Effector memory CD4-positive, alpha-beta T cell (primary cell): ENCODE data around the gene THAP10.
"Not testable (repeated sequence)": the region's sequence is repeated elsewhere in the genome, so short reads cannot be mapped to it uniquely, and the experiment has no call there.

ENCODE experiments used
- DNase-seq, 3 donors: peaks; one replicate each; pipeline ENCODE4 v3.0.0-alpha.2; 2020
- H3K27ac ChIP-seq: 2 replicates; pipeline ENCODE4 v1.7.0; 2013; ENCODE audit warnings: mild to moderate bottlenecking, low read length, moderate library complexity; ENCODE audit not compliant: insufficient read depth, poor library complexity, severe bottlenecking
- H3K27me3 ChIP-seq: replicated peaks from 2 replicates; pipeline ENCODE4 v1.7.0; 2013; ENCODE audit warnings: mild to moderate bottlenecking, low read length; ENCODE audit not compliant: insufficient read depth, control insufficient read depth, poor library complexity, severe bottlenecking
- H3K36me3 ChIP-seq: 2 replicates; pipeline ENCODE4 v1.7.0; 2013; ENCODE audit warnings: mild to moderate bottlenecking, low read length, moderate library complexity; ENCODE audit not compliant: control insufficient read depth, insufficient read depth
- H3K4me1 ChIP-seq: 2 replicates; pipeline ENCODE4 v1.7.0; 2013; ENCODE audit warnings: low read length, mild to moderate bottlenecking; ENCODE audit not compliant: control insufficient read depth, insufficient read depth, poor library complexity, severe bottlenecking
- H3K4me3 ChIP-seq: 2 replicates; pipeline ENCODE4 v1.7.0; 2013; ENCODE audit warnings: low read length, low read depth, mild to moderate bottlenecking; ENCODE audit not compliant: insufficient read depth, poor library complexity, severe bottlenecking
- H3K9me3 ChIP-seq: 2 replicates; pipeline ENCODE4 v1.7.0; 2013; ENCODE audit warnings: mild to moderate bottlenecking, low read length, moderate library complexity; ENCODE audit not compliant: control insufficient read depth

The THAP10 gene

GRCh38 chr15:70866982-70867641 is 25.1 kb downstream of the THAP10 start:
- Histone ChIP-seq H3K27me3 (no peaks in the 10 kb centered on the region), H3K4me3 (no peak overlapping the region), H3K4me1 (no peaks in the 10 kb centered on the region), H3K27ac (no peak overlapping the region), H3K36me3 (no peaks in the 10 kb centered on the region), H3K9me3 (no peaks in the 10 kb centered on the region)
- no peak for DNase-seq

GRCh38 chr15:70863450-70864218 is 28.6 kb downstream of the THAP10 start:
- Histone ChIP-seq H3K36me3 (no peaks in the 10 kb centered on the region), H3K27me3 (no peaks in the 10 kb centered on the region), H3K4me3 (no peak overlapping the region), H3K9me3 (no peaks in the 10 kb centered on the region), H3K27ac (no peak overlapping the region), H3K4me1 (no peaks in the 10 kb centered on the region)
- no peak for DNase-seq

GRCh38 chr15:70859998-70860397 is 32.2 kb downstream of the THAP10 start:
- H3K27me3 ChIP-seq: peaks cover 9% of the 10 kb centered on the region
- no peak overlapping the region for H3K4me3 ChIP-seq
- no peak for DNase-seq
- H3K36me3 ChIP-seq: no peaks in the 10 kb centered on the region
- no peak overlapping the region for H3K27ac ChIP-seq
- no peaks in the 10 kb centered on the region for H3K9me3 ChIP-seq
- H3K4me1 ChIP-seq: no peaks in the 10 kb centered on the region

- Histone ChIP-seq H3K4me1 (peaks cover under 1% of the 10 kb centered on the region), H3K27ac (no peak overlapping the region), H3K27me3 (peaks cover 9% of the 10 kb centered on the region), H3K36me3 (no peaks in the 10 kb centered on the region), H3K9me3 (no peaks in the 10 kb centered on the region), H3K4me3 (no peak overlapping the region)
- no peak for DNase-seq
Observed at GRCh38 chr15:70859322-70859908, 32.8 kb downstream of the THAP10 start.

- H3K9me3 ChIP-seq, H3K27me3 ChIP-seq, H3K27ac ChIP-seq, H3K36me3 ChIP-seq, H3K4me1 ChIP-seq, DNase-seq, H3K4me3 ChIP-seq: not testable (repeated sequence)
Observed at GRCh38 chr15:70858614-70859321, 33.5 kb downstream of the THAP10 start.

DNA sequence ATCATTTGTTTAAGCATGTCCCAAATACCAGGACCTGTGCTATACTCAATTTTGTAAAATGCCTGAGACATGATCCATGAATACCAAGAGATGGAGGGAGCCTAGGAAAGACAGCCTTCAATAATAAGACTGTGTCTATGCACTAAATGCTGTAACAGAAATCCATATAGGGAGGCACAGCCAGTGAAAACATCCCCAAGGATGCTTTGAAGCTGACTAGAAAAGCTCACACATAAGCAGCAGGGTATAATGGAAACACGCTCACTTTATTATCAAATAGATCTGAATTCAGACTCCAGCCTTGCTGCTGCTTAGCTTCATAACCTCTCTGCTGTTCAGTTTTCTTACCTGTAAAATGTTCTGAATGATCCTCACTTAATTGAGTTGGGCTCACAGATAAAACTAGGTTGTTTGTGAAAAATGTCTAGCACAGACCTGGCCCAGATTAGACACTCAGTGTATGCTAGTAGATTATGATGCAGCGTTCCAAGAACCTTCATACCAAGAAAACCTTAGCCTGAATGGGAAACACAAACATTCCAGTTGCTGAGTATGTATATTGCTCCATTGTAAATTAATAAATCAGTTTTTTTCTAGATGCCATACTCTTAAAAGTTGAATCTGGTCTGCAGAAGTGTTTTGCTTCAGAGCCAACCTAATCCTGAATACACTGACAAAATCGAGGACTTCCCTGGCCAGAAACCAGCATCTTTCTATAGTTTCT is 34.5 kb downstream of the THAP10 start:
- Histone ChIP-seq H3K27me3 (peaks cover 17% of the 10 kb centered on the region), H3K4me3 (no peak overlapping the region), H3K4me1 (peaks cover 2% of the 10 kb centered on the region), H3K36me3 (no peaks in the 10 kb centered on the region), H3K27ac (no peak overlapping the region), H3K9me3 (no peaks in the 10 kb centered on the region)
- DNase-seq: no peak

DNA sequence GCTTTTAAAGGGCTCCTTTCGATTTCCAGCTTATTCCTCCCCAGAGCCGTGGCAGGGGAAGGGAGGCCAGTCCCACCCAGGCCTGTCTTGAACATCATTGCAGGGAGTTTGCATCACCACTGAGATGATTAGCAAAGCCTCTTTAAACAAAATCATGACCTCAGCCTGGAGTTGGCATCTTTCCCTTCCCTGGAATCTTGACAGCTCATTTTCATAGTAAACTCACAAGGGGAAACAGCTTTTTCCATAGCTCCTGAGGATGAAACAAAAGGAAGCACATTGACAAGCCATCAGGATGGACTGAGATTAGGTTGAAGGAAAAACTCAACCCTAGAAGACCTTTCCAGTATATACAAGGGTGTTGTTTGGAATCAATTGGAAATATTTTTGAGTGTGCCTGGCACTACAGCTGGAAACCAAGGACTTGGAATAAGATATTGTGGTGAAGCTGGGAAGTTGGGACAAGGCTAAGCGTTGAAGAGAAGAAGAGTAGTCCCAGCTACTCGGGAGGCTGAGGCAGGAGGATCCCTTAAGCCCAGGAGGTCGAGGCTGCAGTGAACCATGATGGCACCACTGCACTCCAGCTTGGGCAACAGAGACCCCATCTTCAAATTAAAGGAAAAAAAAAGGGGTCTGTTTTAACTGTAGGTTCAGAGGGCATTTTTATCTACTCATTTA is 35.2 kb downstream of the THAP10 start:
- peaks cover 19% of the 10 kb centered on the region for H3K27me3 ChIP-seq

DNA sequence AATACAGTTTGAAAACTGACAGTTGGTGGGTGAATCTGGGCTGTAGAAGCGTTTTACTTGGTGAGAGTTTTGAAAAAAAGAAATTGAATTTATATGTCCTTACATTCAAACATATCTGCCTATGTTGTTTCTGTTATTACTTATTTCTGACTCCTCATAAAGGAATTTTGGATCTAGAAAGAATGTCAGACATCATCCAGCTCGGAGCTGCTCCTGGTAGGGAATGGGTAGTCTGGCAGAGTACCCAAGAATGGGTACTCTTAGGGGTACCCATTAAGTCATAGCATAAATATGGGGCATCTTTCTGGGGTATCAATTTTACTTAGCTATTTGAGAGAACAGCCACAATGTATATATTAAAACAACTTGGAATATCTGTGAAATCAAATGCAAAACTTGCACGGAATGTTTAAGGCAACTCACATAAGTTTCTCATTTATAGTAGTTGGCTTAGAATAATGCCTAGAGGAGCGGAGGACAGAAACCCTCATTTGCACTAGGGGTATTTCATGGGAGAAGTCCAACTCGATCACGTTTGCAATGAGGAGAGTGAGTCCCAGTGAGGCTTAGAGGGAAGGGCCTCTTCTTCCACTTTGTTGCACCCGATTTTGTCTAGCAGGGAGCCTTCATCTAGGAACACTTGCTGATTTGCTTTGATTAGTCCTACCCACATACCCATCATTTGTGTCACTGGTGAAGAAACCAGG is 35.9 kb downstream of the THAP10 start:
- Histone ChIP-seq H3K36me3 (no peaks in the 10 kb centered on the region), H3K27me3 (peaks cover 19% of the 10 kb centered on the region), H3K9me3 (no peaks in the 10 kb centered on the region), H3K27ac (no peak overlapping the region), H3K4me1 (peaks cover 2% of the 10 kb centered on the region), H3K4me3 (no peak overlapping the region)
- no peak for DNase-seq

More for the DNA sequence above, 35.2 kb downstream of the THAP10 start:
- Histone ChIP-seq H3K36me3 (no peaks in the 10 kb centered on the region), H3K9me3 (no peaks in the 10 kb centered on the region), H3K27ac (no peak overlapping the region), H3K4me3 (no peak overlapping the region), H3K4me1 (peaks cover 2% of the 10 kb centered on the region)
- no peak for DNase-seq

- DNase-seq: no peak
Observed at GRCh38 chr15:70855764-70856163, 36.5 kb downstream of the THAP10 start.

More at GRCh38 chr15:70855764-70856163, 36.5 kb downstream of the THAP10 start:
- peaks cover 19% of the 10 kb centered on the region for H3K27me3 ChIP-seq
- no peak overlapping the region for H3K27ac ChIP-seq
- no peaks in the 10 kb centered on the region for H3K9me3 ChIP-seq
- H3K36me3 ChIP-seq: no peaks in the 10 kb centered on the region
- peaks cover 2% of the 10 kb centered on the region for H3K4me1 ChIP-seq
- H3K4me3 ChIP-seq: no peak overlapping the region
